Activated CD8-positive, alpha-beta T cell treated with anti-CD3 and anti-CD28 coated beads for 36 hours (primary cell): ENCODE results near the gene PTPN13. TPM values are rescaled to one million over a fixed set of nuclear protein-coding genes. Genes with fewer than 3 reads are reported as not detected.

ENCODE experiments used
- ATAC-seq: fragments of 200-7000 bp; cut with Tn5 transposase; one replicate; pipeline ENCODE4 v1.10.0; 2021; ENCODE audit warnings: mild to moderate bottlenecking, moderate library complexity
- CTCF ChIA-PET: fragments of 350-600 bp; sonication (Branson Sonifier 250); formaldehyde crosslinking; loops from one replicate; lab custom pipeline; 2021; ENCODE audit warnings: antibody characterized with exemption; lab: Charles Lee
- POLR2A ChIA-PET: fragments of 350-600 bp; sonication (Branson Sonifier 250); formaldehyde crosslinking; loops from one replicate; lab custom pipeline; 2021; ENCODE audit warnings: antibody characterized with exemption; lab: Charles Lee
- DNase-seq: peaks from one replicate; pipeline ENCODE4 v3.0.0-alpha.2; 2020
- H3K27ac Mint-ChIP-seq: one replicate; pipeline ENCODE4 v1.8.0; 2021; ENCODE audit warnings: mild to moderate bottlenecking, mixed read lengths
- H3K27me3 Mint-ChIP-seq: one replicate; pipeline ENCODE4 v1.8.0; 2021; ENCODE audit warnings: mixed read lengths
- H3K36me3 Mint-ChIP-seq: one replicate; pipeline ENCODE4 v1.8.0; 2021; ENCODE audit warnings: low read depth, mixed read lengths
- H3K4me1 Mint-ChIP-seq: one replicate; pipeline ENCODE4 v1.8.0; 2021; ENCODE audit warnings: low read depth, mixed read lengths
- H3K4me3 Mint-ChIP-seq: one replicate; pipeline ENCODE4 v1.8.0; 2021; ENCODE audit warnings: mild to moderate bottlenecking, moderate library complexity, mixed read lengths
- H3K9me3 Mint-ChIP-seq: one replicate; pipeline ENCODE4 v1.8.0; 2021; ENCODE audit warnings: mixed read lengths
- intact Hi-C: fragments of 100-400 bp; cut with micrococcal nuclease; formaldehyde crosslinking; loops from one replicate; pipeline ENCODE4 v1.10.0; 2022
- total RNA-seq, 2 experiments: library from RNA; stranded (reverse); gene quantifications; one replicate each; pipeline ENCODE4 v1.2.3, GENCODE V29; 2021
- TF ChIP-seq, protein P1 (sequence below): fragments of 200-600 bp; IDR thresholded peaks from one replicate; pipeline ENCODE4 v1.8.0; 2022; ENCODE audit warnings: antibody characterized with exemption, mild to moderate bottlenecking

PTPN13 gene
- total RNA-seq, 2 experiments from 2014 or later, result 0.27 to 0.38 TPM

DNA sequence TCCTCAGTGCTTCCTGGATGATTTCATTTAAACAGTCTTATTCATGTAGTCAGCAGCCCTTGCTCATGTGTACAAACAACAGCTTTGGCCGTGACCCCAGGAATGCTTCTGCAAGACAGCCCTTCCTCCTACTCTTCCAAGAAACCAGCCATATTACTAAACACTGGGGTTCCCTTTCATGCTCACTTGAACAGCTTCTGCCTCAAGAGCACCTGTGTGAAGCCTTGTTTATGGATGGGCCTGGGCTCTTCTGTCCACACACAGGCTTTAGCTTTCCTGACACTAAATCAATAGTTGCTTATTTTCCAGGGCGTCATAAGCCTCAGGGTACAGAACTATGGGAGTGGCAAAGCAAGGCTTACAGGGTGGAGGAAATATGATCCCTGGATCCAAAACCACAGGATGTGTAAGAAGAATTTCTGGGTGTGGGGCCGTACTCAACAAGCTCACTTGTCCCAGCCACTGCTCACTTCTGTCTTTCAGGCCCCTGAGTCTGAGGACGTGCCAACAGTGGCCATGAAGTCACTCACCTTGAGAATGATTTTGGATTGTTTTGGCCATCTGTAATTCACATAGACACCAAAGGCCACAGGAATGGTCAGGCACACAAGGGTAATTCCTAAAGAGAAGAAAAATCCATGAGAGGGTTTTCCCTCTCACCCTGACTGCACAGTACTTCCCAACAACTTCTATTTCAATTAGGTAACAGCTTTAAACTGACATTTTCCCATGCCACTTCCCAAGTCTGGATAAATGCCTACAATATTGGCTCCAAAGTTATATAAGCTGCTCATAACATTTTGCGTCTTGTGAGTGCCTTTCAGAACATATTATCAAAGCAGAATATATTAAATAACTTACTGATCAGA is 237.4 kb downstream of the PTPN13 start:
- H3K9me3 Mint-ChIP-seq, result no peaks in the 10 kb centered on the region
- ATAC-seq (no peak), DNase-seq (no peak)
- intact Hi-C loops, result no loop called here
- no peak overlapping the region for H3K27ac Mint-ChIP-seq
- H3K36me3 Mint-ChIP-seq, result no peaks in the 10 kb centered on the region
- no peaks in the 10 kb centered on the region for H3K27me3 Mint-ChIP-seq
- ChIA-PET POLR2A (no interaction called here), CTCF (no interaction called here)
- H3K4me1 Mint-ChIP-seq, result no peaks in the 10 kb centered on the region
- no peak overlapping the region for H3K4me3 Mint-ChIP-seq
- TF ChIP-seq, protein P1, sequence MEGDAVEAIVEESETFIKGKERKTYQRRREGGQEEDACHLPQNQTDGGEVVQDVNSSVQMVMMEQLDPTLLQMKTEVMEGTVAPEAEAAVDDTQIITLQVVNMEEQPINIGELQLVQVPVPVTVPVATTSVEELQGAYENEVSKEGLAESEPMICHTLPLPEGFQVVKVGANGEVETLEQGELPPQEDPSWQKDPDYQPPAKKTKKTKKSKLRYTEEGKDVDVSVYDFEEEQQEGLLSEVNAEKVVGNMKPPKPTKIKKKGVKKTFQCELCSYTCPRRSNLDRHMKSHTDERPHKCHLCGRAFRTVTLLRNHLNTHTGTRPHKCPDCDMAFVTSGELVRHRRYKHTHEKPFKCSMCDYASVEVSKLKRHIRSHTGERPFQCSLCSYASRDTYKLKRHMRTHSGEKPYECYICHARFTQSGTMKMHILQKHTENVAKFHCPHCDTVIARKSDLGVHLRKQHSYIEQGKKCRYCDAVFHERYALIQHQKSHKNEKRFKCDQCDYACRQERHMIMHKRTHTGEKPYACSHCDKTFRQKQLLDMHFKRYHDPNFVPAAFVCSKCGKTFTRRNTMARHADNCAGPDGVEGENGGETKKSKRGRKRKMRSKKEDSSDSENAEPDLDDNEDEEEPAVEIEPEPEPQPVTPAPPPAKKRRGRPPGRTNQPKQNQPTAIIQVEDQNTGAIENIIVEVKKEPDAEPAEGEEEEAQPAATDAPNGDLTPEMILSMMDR, result no peak

DNA sequence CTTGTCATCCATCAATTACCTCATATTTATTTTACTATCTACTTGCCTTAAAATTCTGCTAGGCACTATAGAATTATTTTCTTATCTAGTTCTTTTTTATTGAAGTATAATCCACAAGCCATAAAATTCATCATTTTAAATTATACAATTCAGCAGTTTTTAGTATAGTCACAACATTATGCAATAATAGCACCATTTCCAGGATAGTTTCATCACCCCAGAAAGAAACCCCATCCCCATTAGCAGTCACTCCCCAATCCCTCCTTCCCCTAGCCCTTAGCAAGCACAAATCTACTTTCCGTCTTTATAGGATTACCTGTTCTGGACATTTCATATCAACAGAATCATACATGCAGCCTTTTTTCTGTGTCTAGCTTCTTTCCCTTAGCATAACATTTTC is 239.5 kb downstream of the PTPN13 start:
- no peak overlapping the region for H3K4me3 Mint-ChIP-seq
- ATAC-seq (no peak), DNase-seq (no peak)
- TF ChIP-seq, protein P1, result no peak
- intact Hi-C loops, result no loop called here
- no peaks in the 10 kb centered on the region for H3K9me3 Mint-ChIP-seq
- POLR2A ChIA-PET, result no interaction called here
- H3K4me1 Mint-ChIP-seq, result no peaks in the 10 kb centered on the region
- CTCF ChIA-PET, result no interaction called here
- H3K36me3 Mint-ChIP-seq, result no peaks in the 10 kb centered on the region
- H3K27ac Mint-ChIP-seq, result no peak overlapping the region
- no peaks in the 10 kb centered on the region for H3K27me3 Mint-ChIP-seq

DNA sequence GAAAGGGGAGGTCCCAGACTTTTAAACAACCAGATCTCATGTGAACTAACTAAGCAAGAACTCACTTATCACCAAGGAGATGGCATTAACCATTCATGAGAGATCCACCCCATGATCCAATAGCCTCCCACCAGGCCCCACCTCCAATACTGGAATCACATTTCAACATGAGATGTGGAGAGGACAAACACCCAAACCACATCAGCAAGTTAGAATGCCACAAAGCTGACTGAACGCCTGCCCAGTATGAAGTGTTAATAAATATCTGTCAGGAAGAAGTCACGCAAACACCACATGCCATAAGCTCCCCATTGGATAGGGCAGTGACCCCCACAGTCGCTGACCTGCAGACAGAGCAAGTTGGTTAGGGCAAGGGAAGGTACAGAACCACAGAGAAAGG is 240.8 kb downstream of the PTPN13 start:
- H3K4me3 Mint-ChIP-seq, result no peak overlapping the region
- no peak overlapping the region for H3K27ac Mint-ChIP-seq
- H3K27me3 Mint-ChIP-seq, result no peaks in the 10 kb centered on the region
- TF ChIP-seq, protein P1, result no peak
- no peak for DNase-seq
- ChIA-PET POLR2A (no interaction called here), CTCF (no interaction called here)
- H3K4me1 Mint-ChIP-seq, result no peaks in the 10 kb centered on the region
- H3K9me3 Mint-ChIP-seq, result no peaks in the 10 kb centered on the region
- intact Hi-C loops, result no loop called here
- H3K36me3 Mint-ChIP-seq, result no peaks in the 10 kb centered on the region
- no peak for ATAC-seq

DNA sequence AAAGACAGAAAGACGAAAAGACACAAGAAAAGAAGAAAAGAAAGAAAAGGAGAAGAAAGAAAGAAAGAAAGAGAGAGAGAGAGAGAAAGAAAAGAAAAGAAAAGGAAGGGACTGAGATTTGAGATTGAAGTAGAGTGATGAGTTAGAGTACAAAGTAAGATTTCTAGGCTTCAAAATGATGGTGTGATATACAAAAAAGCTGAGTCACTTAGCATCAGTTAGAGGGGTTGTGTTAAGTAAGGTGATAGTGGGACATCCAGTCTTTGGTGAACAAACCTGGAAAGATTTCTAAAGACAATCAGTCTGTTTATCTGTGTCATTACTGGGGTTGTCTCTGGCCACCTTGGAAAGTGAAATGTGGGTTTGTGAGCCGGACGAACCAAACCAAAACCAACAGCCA is 241.6 kb downstream of the PTPN13 start:
- H3K4me1 Mint-ChIP-seq, result no peaks in the 10 kb centered on the region
- no peak for DNase-seq
- CTCF ChIA-PET, result no interaction called here

More for the DNA sequence above, 241.6 kb downstream of the PTPN13 start:
- ATAC-seq, result no peak
- Mint-ChIP-seq H3K27ac (no peak overlapping the region), H3K27me3 (no peaks in the 10 kb centered on the region), H3K9me3 (no peaks in the 10 kb centered on the region), H3K36me3 (no peaks in the 10 kb centered on the region), H3K4me3 (no peak overlapping the region)
- POLR2A ChIA-PET, result no interaction called here
- TF ChIP-seq, protein P1, result no peak
- intact Hi-C loops, result no loop called here
